ENCODE measurements around the gene PAK1. TPM values are rescaled to one million over a fixed set of nuclear protein-coding genes. Genes with fewer than 3 reads are reported as not detected.
A peak's percentile ranks its signal among the peaks of the same experiment; 100 is the strongest.

The PAK1 gene
- total RNA-seq: 33.1 and 38.4 TPM in 2 replicates

DNA sequence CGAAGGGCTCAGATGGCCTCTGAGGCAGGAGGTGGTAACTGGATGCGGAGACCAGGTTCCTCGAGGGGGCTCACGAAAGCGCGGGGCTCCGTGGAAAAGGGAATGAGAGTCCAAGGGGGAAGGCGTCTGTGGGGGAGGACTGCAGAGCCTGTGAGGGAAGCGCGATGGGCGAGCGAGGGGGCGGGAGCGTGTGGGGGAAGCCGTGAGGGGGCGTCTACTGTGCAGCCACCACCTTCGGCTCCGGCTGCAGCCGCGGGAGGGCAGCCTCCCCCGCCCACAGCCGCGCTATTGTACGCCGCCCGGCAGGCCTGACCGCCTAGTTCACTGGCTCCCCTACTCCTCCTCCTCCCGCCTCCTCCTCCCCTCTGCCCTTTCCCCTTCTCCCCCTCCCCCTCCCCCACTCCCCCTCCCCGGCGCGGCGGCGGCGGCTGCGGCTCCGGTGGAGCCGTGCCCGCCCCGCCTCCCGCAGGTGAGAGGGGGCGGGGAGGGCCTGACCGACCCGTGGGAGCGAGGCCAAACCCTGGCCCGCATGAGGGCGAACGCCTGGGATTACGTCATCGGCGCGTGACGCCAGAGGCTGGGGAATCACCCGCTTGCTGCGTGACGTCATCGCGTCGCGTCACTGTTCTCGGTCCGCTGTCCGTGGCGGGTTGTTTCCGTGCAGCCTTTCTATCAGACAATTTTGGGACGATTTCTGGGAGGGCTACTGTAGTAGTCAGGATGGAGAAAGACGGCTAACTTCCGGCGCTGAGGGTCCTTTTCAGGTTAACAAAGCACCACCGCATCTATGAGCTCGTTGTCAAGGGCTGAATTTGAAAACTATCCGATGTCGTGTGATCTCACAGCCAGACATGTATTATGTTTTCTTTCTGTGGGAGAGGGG is at the start of gene PAK1:
Gene PAK1 (minus strand): TSS at position 294 of the 883 bp plus-strand sequence. CDS start 81,574 bp downstream, outside the sequence.
- Mint-ChIP-seq H3K4me1 (ENCODE audit: low read depth) (peaks cover 27% of the 10 kb centered on the region), H3K4me3 (peak within 1 kb of the TSS; percentile 79)
- intact Hi-C loops (cut with micrococcal nuclease): loop anchor here (2.0 to 10.0 kb wide), 2 partner anchors 121 to 427 kb away; no protein-coding TSS in a partner anchor

DNA sequence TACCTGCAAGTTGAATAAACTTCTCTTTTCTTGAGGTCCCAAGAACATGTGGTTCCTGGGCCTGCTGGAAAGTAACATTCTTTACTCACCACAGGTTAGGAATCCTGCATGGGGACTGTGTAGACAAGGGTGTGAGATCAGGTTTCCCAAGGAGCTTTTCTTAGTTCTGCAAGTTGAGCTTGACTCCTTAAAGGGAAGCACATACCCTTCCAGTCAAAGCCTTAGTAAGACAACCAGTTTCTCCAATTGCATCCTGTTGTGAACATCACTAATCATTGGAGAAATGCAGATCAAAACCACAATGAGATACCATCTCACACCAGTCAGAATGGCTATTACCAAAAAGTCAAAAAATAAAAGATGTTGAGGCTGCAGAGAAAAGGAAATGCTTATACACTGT is 48.3 kb upstream of the PAK1 start:
- peaks cover 7% of the 10 kb centered on the region for H3K27me3 Mint-ChIP-seq (ENCODE audit: insufficient read depth)
- no peaks in the 10 kb centered on the region for H3K36me3 Mint-ChIP-seq (ENCODE audit: low read depth)
- intact Hi-C loops (cut with micrococcal nuclease): no loop called here
- no peaks in the 10 kb centered on the region for H3K4me1 Mint-ChIP-seq (ENCODE audit: low read depth)
- no peaks in the 10 kb centered on the region for H3K9me3 Mint-ChIP-seq
- DNase-seq (ENCODE audit: low spot score): no peak
- H3K27ac Mint-ChIP-seq: no peak overlapping the region
- H3K4me3 Mint-ChIP-seq: no peak overlapping the region

More for the DNA sequence above, at the start of gene PAK1:
- H3K27ac Mint-ChIP-seq: peak within 1 kb of the TSS; percentile 74
- peaks cover 25% of the 10 kb centered on the region for H3K27me3 Mint-ChIP-seq (ENCODE audit: insufficient read depth)
- no peaks in the 10 kb centered on the region for H3K9me3 Mint-ChIP-seq
- H3K36me3 Mint-ChIP-seq (ENCODE audit: low read depth): no peaks in the 10 kb centered on the region
- DNase-seq (ENCODE audit: low spot score): peak; percentile 81

GRCh38 chr11:77519847-77520246 is 46.0 kb upstream of the PAK1 start:
- intact Hi-C loops (cut with micrococcal nuclease): no loop called here
- H3K27me3 Mint-ChIP-seq (ENCODE audit: insufficient read depth): peaks cover 7% of the 10 kb centered on the region

GRCh38 chr11:77518471-77518870 is 44.6 kb upstream of the PAK1 start:
- no peak overlapping the region for H3K4me3 Mint-ChIP-seq
- no peak for DNase-seq (ENCODE audit: low spot score)
- no peaks in the 10 kb centered on the region for H3K9me3 Mint-ChIP-seq
- H3K27ac Mint-ChIP-seq: no peak overlapping the region
- no peaks in the 10 kb centered on the region for H3K4me1 Mint-ChIP-seq (ENCODE audit: low read depth)
- no peaks in the 10 kb centered on the region for H3K36me3 Mint-ChIP-seq (ENCODE audit: low read depth)
- intact Hi-C loops (cut with micrococcal nuclease): no loop called here
- H3K27me3 Mint-ChIP-seq (ENCODE audit: insufficient read depth): peaks cover 9% of the 10 kb centered on the region

More at GRCh38 chr11:77519847-77520246, 46.0 kb upstream of the PAK1 start:
- Mint-ChIP-seq H3K9me3 (no peaks in the 10 kb centered on the region), H3K36me3 (ENCODE audit: low read depth) (no peaks in the 10 kb centered on the region), H3K4me1 (ENCODE audit: low read depth) (no peaks in the 10 kb centered on the region), H3K4me3 (no peak overlapping the region), H3K27ac (no peak overlapping the region)
- no peak for DNase-seq (ENCODE audit: low spot score)

GRCh38 chr11:77517753-77518152 is 43.9 kb upstream of the PAK1 start:
- Mint-ChIP-seq H3K36me3 (ENCODE audit: low read depth) (no peaks in the 10 kb centered on the region), H3K27me3 (ENCODE audit: insufficient read depth) (peaks cover 9% of the 10 kb centered on the region), H3K9me3 (no peaks in the 10 kb centered on the region), H3K4me3 (no peak overlapping the region), H3K27ac (no peak overlapping the region), H3K4me1 (ENCODE audit: low read depth) (no peaks in the 10 kb centered on the region)
- intact Hi-C loops (cut with micrococcal nuclease): no loop called here
- no peak for DNase-seq (ENCODE audit: low spot score)

- Mint-ChIP-seq H3K4me3 (no peak overlapping the region), H3K36me3 (ENCODE audit: low read depth) (no peaks in the 10 kb centered on the region), H3K4me1 (ENCODE audit: low read depth) (no peaks in the 10 kb centered on the region), H3K27ac (no peak overlapping the region), H3K27me3 (ENCODE audit: insufficient read depth) (peaks cover 9% of the 10 kb centered on the region), H3K9me3 (no peaks in the 10 kb centered on the region)
- intact Hi-C loops (cut with micrococcal nuclease): no loop called here
- DNase-seq (ENCODE audit: low spot score): no peak
Measured at GRCh38 chr11:77517226-77517625, 43.3 kb upstream of the PAK1 start.

GRCh38 chr11:77515483-77515882 is 41.6 kb upstream of the PAK1 start:
- intact Hi-C loops (cut with micrococcal nuclease): no loop called here

GRCh38 chr11:77515063-77515462 is 41.2 kb upstream of the PAK1 start:
- Mint-ChIP-seq H3K36me3 (ENCODE audit: low read depth) (no peaks in the 10 kb centered on the region), H3K4me1 (ENCODE audit: low read depth) (no peaks in the 10 kb centered on the region), H3K9me3 (no peaks in the 10 kb centered on the region), H3K4me3 (no peak overlapping the region), H3K27me3 (ENCODE audit: insufficient read depth) (peaks cover 9% of the 10 kb centered on the region), H3K27ac (no peak overlapping the region)
- DNase-seq (ENCODE audit: low spot score): no peak
- intact Hi-C loops (cut with micrococcal nuclease): no loop called here

More at GRCh38 chr11:77515483-77515882, 41.6 kb upstream of the PAK1 start:
- Mint-ChIP-seq H3K9me3 (no peaks in the 10 kb centered on the region), H3K27me3 (ENCODE audit: insufficient read depth) (peaks cover 9% of the 10 kb centered on the region), H3K36me3 (ENCODE audit: low read depth) (no peaks in the 10 kb centered on the region), H3K4me3 (no peak overlapping the region), H3K4me1 (ENCODE audit: low read depth) (no peaks in the 10 kb centered on the region), H3K27ac (no peak overlapping the region)
- DNase-seq (ENCODE audit: low spot score): no peak

DNA sequence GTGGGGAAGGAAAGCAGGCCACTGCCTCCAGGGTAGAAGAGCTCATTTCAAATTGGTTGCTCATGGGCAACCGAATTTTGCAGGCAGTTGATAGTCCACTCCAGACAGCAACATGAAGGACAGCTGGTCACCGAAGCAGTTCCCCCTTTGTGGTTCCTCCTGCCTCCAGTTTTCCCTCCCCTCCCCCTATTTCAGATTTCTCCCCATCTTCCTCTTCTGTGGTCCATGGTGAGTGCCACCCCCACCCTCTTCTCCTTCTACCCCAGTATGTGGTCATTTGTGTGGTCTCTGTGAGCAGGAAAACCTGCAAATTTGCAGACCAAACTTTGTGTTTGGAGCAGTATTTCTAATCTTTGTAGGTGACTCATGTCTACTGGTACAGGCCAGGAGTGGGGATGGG is 38.2 kb upstream of the PAK1 start:
- H3K9me3 Mint-ChIP-seq: no peaks in the 10 kb centered on the region
- no peak overlapping the region for H3K4me3 Mint-ChIP-seq
- peaks cover 2% of the 10 kb centered on the region for H3K27me3 Mint-ChIP-seq (ENCODE audit: insufficient read depth)
- no peaks in the 10 kb centered on the region for H3K36me3 Mint-ChIP-seq (ENCODE audit: low read depth)
- no peaks in the 10 kb centered on the region for H3K4me1 Mint-ChIP-seq (ENCODE audit: low read depth)
- intact Hi-C loops (cut with micrococcal nuclease): no loop called here
- no peak overlapping the region for H3K27ac Mint-ChIP-seq
- no peak for DNase-seq (ENCODE audit: low spot score)

DNA sequence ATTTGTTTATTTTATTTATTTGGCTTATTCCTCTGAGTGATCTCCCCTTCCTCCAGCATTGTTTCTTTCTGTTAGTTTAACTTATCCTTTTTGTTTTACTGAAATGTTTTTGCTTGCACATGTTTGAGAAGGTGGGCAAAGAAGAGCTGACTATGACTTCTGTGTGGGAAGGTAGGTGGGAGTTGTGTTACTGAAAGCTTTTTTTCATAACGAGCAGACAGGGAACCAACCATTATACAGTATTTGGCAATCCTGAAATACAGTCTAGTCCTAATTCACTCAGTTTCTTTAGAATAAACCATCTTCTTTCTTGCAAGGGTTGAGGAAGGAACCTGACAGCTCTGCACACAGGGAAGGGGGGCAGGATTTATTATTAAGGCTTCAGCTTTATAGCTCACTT is 37.0 kb upstream of the PAK1 start:
- DNase-seq (ENCODE audit: low spot score): no peak
- Mint-ChIP-seq H3K9me3 (no peaks in the 10 kb centered on the region), H3K4me1 (ENCODE audit: low read depth) (no peaks in the 10 kb centered on the region), H3K36me3 (ENCODE audit: low read depth) (no peaks in the 10 kb centered on the region), H3K27ac (no peak overlapping the region), H3K4me3 (no peak overlapping the region), H3K27me3 (ENCODE audit: insufficient read depth) (peaks cover 8% of the 10 kb centered on the region)
- intact Hi-C loops (cut with micrococcal nuclease): no loop called here

DNA sequence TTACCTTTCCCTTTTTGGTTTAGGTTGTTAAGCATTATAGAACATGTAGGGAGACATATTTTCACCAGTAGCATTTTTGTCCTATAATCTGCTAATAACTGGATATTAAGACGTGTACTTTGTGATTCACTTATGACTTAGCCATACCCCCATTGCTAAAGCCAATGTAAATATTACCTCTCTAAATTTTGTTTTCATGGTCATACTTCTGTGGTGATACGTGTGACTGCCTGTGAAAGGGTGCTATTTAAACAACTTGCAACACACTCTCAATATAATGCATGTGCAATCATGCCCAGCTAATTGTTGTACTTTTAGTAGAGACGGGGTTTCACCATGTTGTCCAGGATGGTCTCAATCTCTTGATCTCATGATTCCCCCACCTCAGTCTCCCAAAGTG is 36.2 kb upstream of the PAK1 start:
- H3K27me3 Mint-ChIP-seq (ENCODE audit: insufficient read depth): peaks cover 8% of the 10 kb centered on the region
- H3K27ac Mint-ChIP-seq: no peak overlapping the region
- no peak for DNase-seq (ENCODE audit: low spot score)
- no peaks in the 10 kb centered on the region for H3K9me3 Mint-ChIP-seq
- H3K4me3 Mint-ChIP-seq: no peak overlapping the region
- no peaks in the 10 kb centered on the region for H3K4me1 Mint-ChIP-seq (ENCODE audit: low read depth)
- intact Hi-C loops (cut with micrococcal nuclease): no loop called here
- H3K36me3 Mint-ChIP-seq (ENCODE audit: low read depth): no peaks in the 10 kb centered on the region

- peaks cover 7% of the 10 kb centered on the region for H3K27me3 Mint-ChIP-seq (ENCODE audit: insufficient read depth)
- intact Hi-C loops (cut with micrococcal nuclease): no loop called here
- no peaks in the 10 kb centered on the region for H3K36me3 Mint-ChIP-seq (ENCODE audit: low read depth)
- H3K9me3 Mint-ChIP-seq: no peaks in the 10 kb centered on the region
- H3K4me3 Mint-ChIP-seq: no peak overlapping the region
- no peak overlapping the region for H3K27ac Mint-ChIP-seq
- no peak for DNase-seq (ENCODE audit: low spot score)
- no peaks in the 10 kb centered on the region for H3K4me1 Mint-ChIP-seq (ENCODE audit: low read depth)
Measured at GRCh38 chr11:77508019-77508418, 34.1 kb upstream of the PAK1 start.

DNA sequence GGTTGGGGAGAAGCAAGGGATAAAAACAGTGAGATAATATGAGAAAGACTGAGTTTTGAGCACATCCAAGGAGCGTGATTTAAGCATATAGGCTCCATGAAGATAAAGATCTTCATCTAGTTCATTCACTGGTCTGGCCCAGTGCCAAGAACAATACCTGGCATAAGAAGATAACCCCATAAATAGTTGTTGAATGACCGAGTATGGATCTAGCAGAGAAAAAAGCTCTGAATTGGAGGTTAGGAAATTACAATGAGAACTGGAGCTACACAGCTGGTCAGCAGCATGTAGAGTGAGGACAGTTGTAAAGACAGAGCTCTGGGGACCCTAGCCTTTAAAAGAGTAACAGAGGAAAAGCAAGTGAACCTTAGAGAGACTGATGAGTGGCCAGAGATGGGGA is 33.0 kb upstream of the PAK1 start:
- Mint-ChIP-seq H3K9me3 (no peaks in the 10 kb centered on the region), H3K4me1 (ENCODE audit: low read depth) (no peaks in the 10 kb centered on the region), H3K4me3 (no peak overlapping the region), H3K36me3 (ENCODE audit: low read depth) (no peaks in the 10 kb centered on the region), H3K27ac (no peak overlapping the region), H3K27me3 (ENCODE audit: insufficient read depth) (peaks cover 7% of the 10 kb centered on the region)
- intact Hi-C loops (cut with micrococcal nuclease): no loop called here
- DNase-seq (ENCODE audit: low spot score): no peak

All from activated T-helper 1 cell treated with anti-CD3 and anti-CD28 coated beads, Interleukin-12 subunit alpha, Interleukin-12 subunit beta, Interleukin-2, Interleukin-4 antibody, amounts not matched to agents 30 ng/mL and 10 ng/mL and 1 ng/mL, durations not matched to agents 14 hours and 24 hours and 36 hours (primary cell).